Mesendoderm (in vitro differentiated cells): Measurements from ENCODE around the gene NFASC.

Experiments
- DNase-seq: peaks from one replicate; pipeline ENCODE4 v3.0.0; 2013
- H2AK5ac ChIP-seq: 2 replicates; pipeline ENCODE4 v1.6.1; 2013; ENCODE audit warnings: low read length, inconsistent platforms
- H2BK120ac ChIP-seq: 2 replicates; pipeline ENCODE4 v1.6.1; 2013; ENCODE audit warnings: low read depth, mild to moderate bottlenecking, low read length, moderate library complexity, mixed read lengths
- H2BK15ac ChIP-seq: replicated peaks from 2 replicates; pipeline ENCODE4 v1.6.1; 2013; ENCODE audit warnings: low read depth, mild to moderate bottlenecking, moderate library complexity
- H2BK5ac ChIP-seq: 2 replicates; pipeline ENCODE4 v1.6.1; 2013; ENCODE audit warnings: low read length, inconsistent platforms
- H3K18ac ChIP-seq: 2 replicates; pipeline ENCODE4 v1.6.1; 2013; ENCODE audit warnings: mild to moderate bottlenecking, low read length, mixed read lengths
- H3K23ac ChIP-seq: one replicate; pipeline ENCODE4 v1.6.1; 2013; ENCODE audit warnings: low read length
- H3K27ac ChIP-seq: 2 replicates; pipeline ENCODE4 v1.5.1; 2013; ENCODE audit warnings: low read depth, mild to moderate bottlenecking, inconsistent platforms, low read length, moderate library complexity
- H3K27me3 ChIP-seq: 2 replicates; pipeline ENCODE4 v1.6.1; 2013; ENCODE audit warnings: low read length, control low read depth, mild to moderate bottlenecking, inconsistent platforms; ENCODE audit not compliant: insufficient read depth, poor library complexity
- H3K36me3 ChIP-seq: 2 replicates; pipeline ENCODE4 v1.6.1; 2013; ENCODE audit warnings: low read length, inconsistent platforms; ENCODE audit not compliant: control insufficient read depth, insufficient read depth
- H3K4ac ChIP-seq: one replicate; pipeline ENCODE4 v1.6.1; 2013; ENCODE audit warnings: low read depth, mild to moderate bottlenecking, low read length, moderate library complexity
- H3K4me1 ChIP-seq: 2 replicates; pipeline ENCODE4 v1.6.1; 2013; ENCODE audit warnings: low read depth, low read length, inconsistent platforms; ENCODE audit not compliant: control insufficient read depth
- H3K4me2 ChIP-seq: 2 replicates; pipeline ENCODE4 v1.6.1; 2013; ENCODE audit warnings: low read length
- H3K4me3 ChIP-seq: 2 replicates; pipeline ENCODE4 v1.5.1; 2013; ENCODE audit warnings: mild to moderate bottlenecking, low read length
- H3K56ac ChIP-seq: one replicate; pipeline ENCODE4 v1.6.1; 2013; ENCODE audit warnings: low read length
- H3K79me1 ChIP-seq: 2 replicates; pipeline ENCODE4 v1.6.1; 2013; ENCODE audit warnings: low read length, inconsistent platforms
- H3K79me2 ChIP-seq: 2 replicates; pipeline ENCODE4 v1.6.1; 2013; ENCODE audit warnings: mild to moderate bottlenecking, low read length; ENCODE audit not compliant: control insufficient read depth, insufficient read depth
- H3K9ac ChIP-seq: 2 replicates; pipeline ENCODE4 v1.6.1; 2013; ENCODE audit warnings: low read length, inconsistent platforms
- H4K5ac ChIP-seq: one replicate; pipeline ENCODE4 v1.6.1; 2013; ENCODE audit warnings: low read length
- H4K8ac ChIP-seq: one replicate; pipeline ENCODE4 v1.6.1; 2013; ENCODE audit warnings: low read depth, mild to moderate bottlenecking, control low read depth, low read length, moderate library complexity
- WGBS: extraction: QIAGEN DNeasy Blood & Tissue Kit; methylation state at CpG from one replicate; pipeline ENCODE4 v1.1.7; 2013; ENCODE audit warnings: low lambda C conversion rate, missing lambda C conversion rate; ENCODE audit not compliant: insufficient coverage; ENCODE audit errors: extremely low coverage; 5-methylcytosine and 5-hydroxymethylcytosine counted together

Gene NFASC

GRCh38 chr1:205067031-205067430, 196.4 kb downstream of the NFASC start:
- H3K23ac ChIP-seq: no peak overlapping the region
- no peak overlapping the region for H2BK120ac ChIP-seq
- no peak overlapping the region for H3K27ac ChIP-seq
- no peak overlapping the region for H3K4me3 ChIP-seq
- DNase-seq: no peak
- no peak overlapping the region for H3K56ac ChIP-seq
- no peak overlapping the region for H4K8ac ChIP-seq
- no peak overlapping the region for H2BK5ac ChIP-seq
- H3K9ac ChIP-seq: no peak overlapping the region
- no peak overlapping the region for H3K18ac ChIP-seq
- no peaks in the 10 kb centered on the region for H3K79me2 ChIP-seq
- H3K4me2 ChIP-seq: no peak overlapping the region
- no peak overlapping the region for H4K5ac ChIP-seq
- no peaks in the 10 kb centered on the region for H3K27me3 ChIP-seq
- no peak overlapping the region for H3K4ac ChIP-seq
- no peaks in the 10 kb centered on the region for H3K4me1 ChIP-seq
- no peaks in the 10 kb centered on the region for H3K79me1 ChIP-seq
- WGBS: no CpG with 5 or more reads among the region's 6 CpGs
- no peaks in the 10 kb centered on the region for H3K36me3 ChIP-seq
- no peak overlapping the region for H2AK5ac ChIP-seq
- H2BK15ac ChIP-seq: no peak overlapping the region

DNA sequence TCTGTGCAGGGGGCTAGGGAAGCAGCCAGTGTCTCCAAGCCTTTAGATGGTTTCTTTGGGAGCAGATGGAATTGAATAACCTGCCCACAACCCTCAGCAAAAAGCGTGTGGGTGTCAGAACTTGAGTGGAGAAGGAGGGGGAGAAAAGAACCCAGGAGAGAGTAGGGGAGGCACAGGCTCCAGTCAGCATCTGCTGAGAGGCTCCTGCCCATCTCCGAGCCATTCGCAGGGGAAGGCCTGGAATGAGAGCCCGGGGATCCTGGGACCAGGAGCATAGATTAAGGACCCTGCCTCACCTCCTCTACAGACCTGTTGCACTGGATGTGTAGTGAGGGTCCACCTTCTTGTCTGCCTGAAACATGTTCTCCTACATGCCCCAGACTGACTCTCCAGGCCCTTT, 197.3 kb downstream of the NFASC start:
- Histone ChIP-seq H3K36me3 (no peaks in the 10 kb centered on the region), H3K27ac (no peak overlapping the region), H4K5ac (no peak overlapping the region), H3K79me2 (no peaks in the 10 kb centered on the region), H3K4me3 (no peak overlapping the region), H2BK15ac (no peak overlapping the region), H3K56ac (no peak overlapping the region), H3K18ac (no peak overlapping the region), H3K4me2 (no peak overlapping the region), H3K23ac (no peak overlapping the region), H2BK120ac (no peak overlapping the region), H2AK5ac (no peak overlapping the region), H3K4ac (no peak overlapping the region), H3K27me3 (no peaks in the 10 kb centered on the region), H3K4me1 (no peaks in the 10 kb centered on the region), H2BK5ac (no peak overlapping the region), H3K79me1 (no peaks in the 10 kb centered on the region), H3K9ac (no peak overlapping the region), H4K8ac (no peak overlapping the region)
- no CpG with 5 or more reads among the region's 4 CpGs for WGBS
- DNase-seq: no peak

DNA sequence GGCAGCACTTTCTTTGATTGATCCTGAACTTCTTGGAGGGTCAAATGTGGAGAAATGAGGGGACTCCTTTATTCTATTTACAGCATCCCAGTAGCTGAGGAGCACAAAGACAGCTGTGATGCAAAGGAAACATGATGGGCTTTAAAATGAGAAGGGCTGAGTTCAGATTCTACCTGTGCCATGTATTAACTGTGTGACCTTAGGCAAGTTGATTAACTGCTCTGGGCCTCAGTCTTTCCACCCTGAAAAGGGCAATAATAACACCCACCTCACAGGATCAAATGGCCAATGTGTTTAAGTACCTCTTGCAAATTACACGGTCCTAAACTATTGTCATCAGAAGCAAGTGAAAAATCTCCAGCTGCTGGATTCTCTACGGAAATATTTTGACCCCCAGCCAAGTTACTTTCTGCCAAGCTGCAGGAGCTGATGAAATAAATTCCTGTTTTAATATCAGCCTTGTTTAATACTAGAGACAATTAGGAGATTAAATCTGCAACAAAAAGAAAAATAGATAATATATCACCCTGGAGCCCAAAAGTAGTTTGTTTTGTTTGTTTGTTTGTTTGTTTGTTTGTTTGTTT, 197.9 kb downstream of the NFASC start:
- Histone ChIP-seq H3K4ac (no peak overlapping the region), H2AK5ac (no peak overlapping the region), H3K36me3 (no peaks in the 10 kb centered on the region), H3K4me2 (no peak overlapping the region), H3K9ac (no peak overlapping the region), H3K4me1 (no peaks in the 10 kb centered on the region), H4K8ac (no peak overlapping the region), H3K27ac (no peak overlapping the region), H3K23ac (no peak overlapping the region), H3K79me1 (no peaks in the 10 kb centered on the region), H4K5ac (no peak overlapping the region), H3K18ac (no peak overlapping the region), H2BK15ac (no peak overlapping the region), H3K56ac (no peak overlapping the region), H3K79me2 (no peaks in the 10 kb centered on the region), H3K27me3 (no peaks in the 10 kb centered on the region), H2BK120ac (no peak overlapping the region), H3K4me3 (no peak overlapping the region), H2BK5ac (no peak overlapping the region)
- no peak for DNase-seq
- WGBS: no CpG with 5 or more reads among the region's 2 CpGs

DNA sequence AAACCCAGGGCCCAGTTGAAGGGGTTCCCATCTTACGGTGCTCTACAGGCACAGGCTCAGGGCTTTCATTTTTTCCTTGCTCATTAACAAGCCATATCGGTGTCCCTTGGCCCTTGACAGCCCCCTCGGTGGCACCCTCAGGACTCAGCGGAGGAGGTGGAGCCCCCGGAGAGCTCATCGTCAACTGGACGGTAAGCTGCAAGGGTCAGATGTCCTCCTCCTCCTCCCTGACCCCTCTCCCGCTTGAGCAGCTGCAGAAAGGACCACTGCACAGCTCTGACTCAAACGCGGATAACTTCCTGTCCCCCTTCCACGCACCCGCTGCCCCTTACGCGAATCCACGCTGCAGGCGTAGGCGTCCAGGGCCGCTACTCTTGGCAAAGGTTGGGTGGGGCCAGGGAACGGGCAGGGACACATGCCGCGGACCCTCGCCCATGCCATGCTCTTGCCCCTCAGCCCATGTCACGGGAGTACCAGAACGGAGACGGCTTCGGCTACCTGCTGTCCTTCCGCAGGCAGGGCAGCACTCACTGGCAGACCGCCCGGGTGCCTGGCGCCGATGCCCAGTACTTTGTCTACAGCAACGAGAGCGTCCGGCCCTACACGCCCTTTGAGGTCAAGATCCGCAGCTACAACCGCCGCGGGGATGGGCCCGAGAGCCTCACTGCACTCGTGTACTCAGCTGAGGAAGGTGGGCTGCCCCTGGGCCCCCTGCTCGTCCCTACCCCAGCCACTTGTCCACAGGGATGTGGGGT, 198.9 kb downstream of the NFASC start:
- no peak overlapping the region for H3K4me3 ChIP-seq
- no peaks in the 10 kb centered on the region for H3K27me3 ChIP-seq
- no CpG with 5 or more reads among the region's 42 CpGs for WGBS
- H3K4ac ChIP-seq: no peak overlapping the region
- H2BK5ac ChIP-seq: no peak overlapping the region
- H3K56ac ChIP-seq: no peak overlapping the region
- H2AK5ac ChIP-seq: no peak overlapping the region
- no peaks in the 10 kb centered on the region for H3K4me1 ChIP-seq
- H3K79me1 ChIP-seq: no peaks in the 10 kb centered on the region
- H3K79me2 ChIP-seq: no peaks in the 10 kb centered on the region
- no peak overlapping the region for H2BK120ac ChIP-seq
- no peaks in the 10 kb centered on the region for H3K36me3 ChIP-seq
- no peak overlapping the region for H3K27ac ChIP-seq
- H4K5ac ChIP-seq: no peak overlapping the region
- DNase-seq: no peak
- H2BK15ac ChIP-seq: no peak overlapping the region
- no peak overlapping the region for H4K8ac ChIP-seq
- no peak overlapping the region for H3K4me2 ChIP-seq
- H3K23ac ChIP-seq: no peak overlapping the region
- no peak overlapping the region for H3K18ac ChIP-seq
- H3K9ac ChIP-seq: no peak overlapping the region

GRCh38 chr1:205071028-205071409, 200.4 kb downstream of the NFASC start:
- DNase-seq: no peak
- Histone ChIP-seq H4K5ac (no peak overlapping the region), H3K4me3 (no peak overlapping the region), H3K9ac (no peak overlapping the region), H2BK120ac (no peak overlapping the region), H3K4ac (no peak overlapping the region), H3K4me1 (no peaks in the 10 kb centered on the region), H2AK5ac (no peak overlapping the region), H2BK5ac (no peak overlapping the region), H2BK15ac (no peak overlapping the region), H3K4me2 (no peak overlapping the region), H3K79me1 (no peaks in the 10 kb centered on the region), H3K79me2 (no peaks in the 10 kb centered on the region), H3K23ac (no peak overlapping the region), H3K27ac (no peak overlapping the region), H4K8ac (no peak overlapping the region), H3K27me3 (no peaks in the 10 kb centered on the region), H3K36me3 (no peaks in the 10 kb centered on the region), H3K56ac (no peak overlapping the region), H3K18ac (no peak overlapping the region)
- no CpG with 5 or more reads among the region's 2 CpGs for WGBS

GRCh38 chr1:205071801-205072200, 201.1 kb downstream of the NFASC start:
- no peak overlapping the region for H2BK5ac ChIP-seq
- no CpG with 5 or more reads among the region's 12 CpGs for WGBS
- no peak overlapping the region for H3K56ac ChIP-seq
- no peaks in the 10 kb centered on the region for H3K27me3 ChIP-seq
- H2AK5ac ChIP-seq: no peak overlapping the region
- H3K36me3 ChIP-seq: no peaks in the 10 kb centered on the region
- H3K4me1 ChIP-seq: no peaks in the 10 kb centered on the region
- DNase-seq: no peak
- H3K4ac ChIP-seq: no peak overlapping the region
- H3K4me3 ChIP-seq: no peak overlapping the region
- no peak overlapping the region for H4K5ac ChIP-seq
- H2BK15ac ChIP-seq: no peak overlapping the region
- no peak overlapping the region for H3K4me2 ChIP-seq
- H4K8ac ChIP-seq: no peak overlapping the region
- H3K23ac ChIP-seq: no peak overlapping the region
- no peak overlapping the region for H3K27ac ChIP-seq
- H3K79me2 ChIP-seq: no peaks in the 10 kb centered on the region
- no peak overlapping the region for H2BK120ac ChIP-seq
- H3K9ac ChIP-seq: no peak overlapping the region
- H3K18ac ChIP-seq: no peak overlapping the region
- H3K79me1 ChIP-seq: no peaks in the 10 kb centered on the region
